Activated T-helper 17 cell treated with anti-CD3 and anti-CD28 coated beads, Interleukin-2, amount 50 U/mL, for 72 hours (primary cell): ENCODE results near the gene RBM20. TPM values are rescaled to one million over a fixed set of nuclear protein-coding genes. Genes with fewer than 3 reads are reported as not detected.

ENCODE experiments used
- ATAC-seq: fragments of 150-1000 bp; cut with Tn5 transposase; replicated peaks from 2 replicates; pipeline ENCODE4 v1.10.0; 2021; ENCODE audit warnings: mild to moderate bottlenecking, moderate library complexity
- H3K27ac Mint-ChIP-seq: one replicate; pipeline ENCODE4 v1.8.0; 2022; ENCODE audit warnings: mixed read lengths
- H3K27me3 Mint-ChIP-seq: one replicate; pipeline ENCODE4 v1.8.0; 2022; ENCODE audit warnings: mixed read lengths
- H3K36me3 Mint-ChIP-seq: one replicate; pipeline ENCODE4 v1.8.0; 2022; ENCODE audit warnings: low read depth, mild to moderate bottlenecking, mixed read lengths
- H3K4me1 Mint-ChIP-seq: one replicate; pipeline ENCODE4 v1.8.0; 2022; ENCODE audit warnings: mixed read lengths
- H3K4me3 Mint-ChIP-seq: one replicate; pipeline ENCODE4 v1.8.0; 2022; ENCODE audit warnings: mild to moderate bottlenecking, mixed read lengths
- H3K9me3 Mint-ChIP-seq: one replicate; pipeline ENCODE4 v1.8.0; 2022; ENCODE audit warnings: mixed read lengths
- total RNA-seq, 2 donors: library from RNA; stranded (reverse); gene quantifications; one replicate each; pipeline ENCODE4 v1.2.3, GENCODE V29; 2022

The RBM20 gene
- total RNA-seq, 2 donors from 2014 or later: 0.16 TPM; not detected in 1

DNA sequence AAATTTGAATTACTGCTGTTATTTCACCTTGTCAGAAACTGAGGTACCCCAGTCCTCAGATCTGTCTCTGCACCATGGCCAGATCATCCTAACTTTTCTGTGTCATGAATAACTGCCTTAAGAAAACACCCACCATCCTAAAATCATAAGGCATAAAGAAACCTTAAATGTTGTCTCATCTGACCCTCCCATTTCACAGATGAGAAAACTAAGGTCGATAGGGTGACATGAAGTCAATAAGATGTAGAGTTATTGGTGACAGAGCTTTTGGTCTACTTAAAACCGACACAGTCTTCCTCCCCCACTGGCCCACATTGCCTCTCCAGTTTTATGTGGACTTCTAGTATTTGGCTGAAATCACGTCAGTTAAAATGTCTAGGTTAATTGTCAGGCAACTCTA lies 126.1 kb downstream of the RBM20 start:
- Mint-ChIP-seq H3K4me1 (peaks cover 10% of the 10 kb centered on the region), H3K36me3 (peaks cover 10% of the 10 kb centered on the region), H3K27ac (no peak overlapping the region), H3K27me3 (peaks cover 3% of the 10 kb centered on the region), H3K9me3 (no peaks in the 10 kb centered on the region), H3K4me3 (no peak overlapping the region)
- ATAC-seq: no peak

DNA sequence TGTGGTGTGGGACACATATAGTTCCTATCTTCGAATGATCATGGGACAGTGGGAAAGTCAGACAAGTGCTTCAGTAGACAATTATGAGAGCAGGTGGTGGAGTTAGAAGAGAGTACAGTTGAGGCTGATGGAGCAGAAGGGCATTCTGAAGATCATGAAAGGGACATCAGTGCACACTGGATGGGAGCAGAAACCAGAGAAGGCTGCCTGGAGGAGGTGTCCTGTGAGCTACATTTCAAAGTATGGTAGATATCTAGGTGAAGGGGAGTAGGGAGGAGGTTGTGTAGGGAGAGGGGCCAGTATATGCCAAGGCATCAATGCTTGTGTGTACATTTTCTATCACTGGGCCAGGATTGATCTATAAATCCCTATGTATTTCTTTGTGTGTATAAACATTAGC lies 127.3 kb downstream of the RBM20 start:
- no peak for ATAC-seq
- H3K4me1 Mint-ChIP-seq: peaks cover 13% of the 10 kb centered on the region
- peaks cover 10% of the 10 kb centered on the region for H3K36me3 Mint-ChIP-seq
- no peak overlapping the region for H3K4me3 Mint-ChIP-seq
- no peak overlapping the region for H3K27ac Mint-ChIP-seq
- peaks cover 3% of the 10 kb centered on the region for H3K27me3 Mint-ChIP-seq
- no peaks in the 10 kb centered on the region for H3K9me3 Mint-ChIP-seq

DNA sequence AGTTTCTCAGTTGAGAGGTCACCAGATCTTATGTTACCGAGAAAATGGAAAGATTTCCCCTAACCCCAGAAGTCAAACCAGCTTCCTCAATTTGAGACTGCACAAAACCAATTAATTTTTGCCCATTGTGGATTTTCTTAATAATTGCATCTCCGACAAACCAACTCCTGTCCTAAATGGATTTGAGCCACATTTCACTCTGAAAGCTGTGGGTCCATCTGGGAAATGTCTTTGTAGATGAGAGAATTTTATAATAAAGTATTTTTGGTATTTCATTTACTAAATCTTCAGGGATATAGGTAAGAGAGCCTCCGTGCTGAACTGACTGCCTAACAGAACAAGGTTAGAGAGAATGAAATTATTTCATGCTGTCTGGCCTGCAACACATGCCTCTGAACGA lies 127.9 kb downstream of the RBM20 start:
- no peaks in the 10 kb centered on the region for H3K9me3 Mint-ChIP-seq
- no peak for ATAC-seq
- H3K36me3 Mint-ChIP-seq: peaks cover 10% of the 10 kb centered on the region
- H3K27ac Mint-ChIP-seq: no peak overlapping the region
- peaks cover 3% of the 10 kb centered on the region for H3K27me3 Mint-ChIP-seq
- H3K4me1 Mint-ChIP-seq: peaks cover 13% of the 10 kb centered on the region
- H3K4me3 Mint-ChIP-seq: no peak overlapping the region

DNA sequence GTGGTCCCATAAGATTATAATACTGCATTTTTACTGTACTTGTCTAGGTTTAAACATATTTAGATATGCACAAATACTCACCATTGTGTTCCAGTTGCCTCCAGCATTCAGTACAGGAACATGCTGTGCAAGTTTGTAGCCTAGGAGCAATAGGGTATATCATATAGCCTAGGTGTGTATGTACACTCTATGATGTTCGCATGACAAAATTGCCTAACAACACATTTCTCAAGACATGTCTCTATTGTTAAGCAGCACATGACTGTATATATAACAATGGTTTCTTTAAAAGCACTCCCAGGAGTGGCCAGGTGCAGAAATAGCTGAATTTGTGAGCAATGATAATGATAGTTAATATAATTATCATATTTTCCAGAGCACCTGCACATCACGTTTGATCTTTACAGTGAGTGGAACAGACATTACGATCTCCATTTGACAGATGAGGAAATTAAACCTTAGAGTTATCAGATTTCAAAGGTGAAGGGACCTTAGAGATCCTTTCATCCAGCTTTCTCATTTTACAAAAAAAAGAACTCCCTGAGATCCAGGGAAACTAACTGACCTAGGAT lies 128.4 kb downstream of the RBM20 start:
- H3K4me1 Mint-ChIP-seq: peaks cover 13% of the 10 kb centered on the region

DNA sequence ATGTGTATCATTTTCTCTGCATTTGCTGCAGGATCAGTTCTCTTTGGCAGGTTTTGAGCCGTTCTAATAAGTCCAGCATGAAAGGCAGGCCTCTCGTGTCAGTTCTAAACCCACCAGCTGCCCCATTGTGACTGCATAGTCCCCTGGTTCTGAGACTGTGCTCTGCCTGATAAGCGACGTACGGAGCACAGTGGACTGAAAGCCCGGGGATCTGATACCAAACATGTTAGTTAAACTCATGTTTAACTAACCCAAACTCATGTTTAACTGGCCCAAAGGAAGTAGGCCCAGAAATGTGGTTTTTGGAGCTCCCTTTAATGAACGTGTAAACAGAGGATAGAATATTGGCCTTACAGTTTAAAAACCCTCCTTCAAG lies 129.5 kb downstream of the RBM20 start:
- Mint-ChIP-seq H3K9me3 (no peaks in the 10 kb centered on the region), H3K27ac (peak overlapping the region; percentile 99), H3K36me3 (peaks cover 10% of the 10 kb centered on the region), H3K4me1 (peaks cover 13% of the 10 kb centered on the region), H3K27me3 (peaks cover 3% of the 10 kb centered on the region), H3K4me3 (peak overlapping the region; percentile 79)
- no peak for ATAC-seq

More for the DNA sequence above, 128.4 kb downstream of the RBM20 start:
- no peak for ATAC-seq
- H3K9me3 Mint-ChIP-seq: no peaks in the 10 kb centered on the region
- H3K36me3 Mint-ChIP-seq: peaks cover 10% of the 10 kb centered on the region
- H3K27me3 Mint-ChIP-seq: peaks cover 3% of the 10 kb centered on the region
- H3K4me3 Mint-ChIP-seq: no peak overlapping the region
- no peak overlapping the region for H3K27ac Mint-ChIP-seq

DNA sequence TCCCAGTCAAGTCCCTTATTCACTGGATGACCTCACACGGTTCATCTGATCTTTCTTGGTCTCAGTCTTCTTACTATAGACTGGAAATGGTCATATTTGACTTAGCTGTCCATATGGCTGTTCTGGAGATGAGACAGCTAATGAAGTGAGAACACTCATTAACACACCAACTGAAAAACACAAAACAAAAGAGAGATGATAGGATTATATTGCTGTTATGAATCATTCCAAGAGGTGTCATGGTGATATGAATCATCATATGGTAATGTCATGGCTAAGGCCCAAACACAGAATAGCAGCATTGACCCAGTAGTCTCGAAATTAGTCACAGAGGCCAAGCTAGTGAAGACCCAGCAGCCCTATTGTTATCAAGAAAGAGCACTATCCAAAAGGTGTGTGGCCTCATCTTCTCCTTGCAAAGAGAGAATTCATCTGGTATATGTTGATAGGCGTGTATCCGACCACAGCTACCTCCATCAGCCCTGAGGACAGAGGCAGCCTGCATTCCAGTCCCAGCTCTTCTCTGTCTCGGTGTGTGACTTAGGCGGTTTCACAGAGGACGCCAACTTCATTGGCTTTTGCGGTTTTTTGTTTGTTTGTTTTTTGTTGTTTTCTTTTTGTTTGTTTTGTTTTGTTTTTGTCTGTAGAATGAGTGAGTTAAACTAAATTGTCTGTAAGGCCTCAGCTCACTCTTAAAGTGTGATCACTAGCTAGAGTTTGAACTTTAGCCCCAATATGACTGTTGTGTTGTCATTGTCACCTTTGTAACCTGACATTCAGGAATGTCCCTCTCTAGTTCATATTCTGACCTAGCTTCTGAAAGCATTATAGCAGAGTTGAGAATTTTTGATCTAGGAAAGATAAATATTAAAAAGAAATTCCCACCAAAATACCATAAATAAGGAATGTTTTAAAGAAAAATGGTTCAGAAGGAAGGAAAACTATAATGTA lies 130.2 kb downstream of the RBM20 start:
- Mint-ChIP-seq H3K4me1 (peaks cover 13% of the 10 kb centered on the region), H3K27ac (peak overlapping the region; percentile 99), H3K27me3 (peaks cover 3% of the 10 kb centered on the region), H3K36me3 (peaks cover 10% of the 10 kb centered on the region), H3K9me3 (no peaks in the 10 kb centered on the region), H3K4me3 (peak overlapping the region; percentile 79)
- ATAC-seq: peak; percentile 92

DNA sequence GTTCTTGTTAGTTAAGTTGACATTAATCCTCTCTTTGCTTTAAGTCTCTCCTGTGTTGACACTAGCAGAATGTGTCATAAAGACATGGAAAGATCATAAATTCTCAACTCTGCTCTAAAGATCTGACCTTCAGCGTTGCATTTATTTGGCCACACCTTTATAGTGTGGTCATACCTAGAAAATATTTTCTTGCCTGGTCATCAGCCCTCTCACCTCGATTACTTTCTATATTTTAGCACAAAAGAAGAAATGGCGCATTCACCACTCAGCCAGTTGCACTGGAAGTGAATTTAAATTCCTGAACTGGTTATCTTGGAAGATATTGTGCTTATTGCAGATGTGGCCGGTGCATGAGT lies 130.9 kb downstream of the RBM20 start:
- ATAC-seq: no peak
- Mint-ChIP-seq H3K27me3 (peaks cover 3% of the 10 kb centered on the region), H3K4me1 (peaks cover 16% of the 10 kb centered on the region), H3K36me3 (peaks cover 10% of the 10 kb centered on the region), H3K4me3 (peak overlapping the region; percentile 79), H3K9me3 (no peaks in the 10 kb centered on the region), H3K27ac (peak overlapping the region; percentile 99)

DNA sequence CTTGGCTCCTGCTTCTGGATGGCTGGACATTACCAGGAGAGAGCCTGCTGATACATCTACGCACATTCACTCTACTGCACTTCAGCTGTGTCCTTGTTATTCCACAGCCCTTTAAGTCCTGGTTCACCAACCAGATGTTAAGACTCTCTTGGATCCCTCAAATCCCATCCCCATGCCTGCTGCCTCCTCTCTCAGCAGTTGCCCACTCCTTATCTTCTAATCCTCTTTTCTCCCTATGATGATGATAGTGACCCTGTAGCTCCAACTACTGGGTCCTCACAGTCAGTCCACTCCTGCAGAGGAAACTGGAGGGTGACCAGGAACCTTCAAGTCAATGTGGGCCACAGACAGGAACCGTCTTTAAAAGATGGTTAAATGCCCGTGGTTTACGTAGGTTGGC lies 131.3 kb downstream of the RBM20 start:
- H3K9me3 Mint-ChIP-seq: no peaks in the 10 kb centered on the region
- H3K36me3 Mint-ChIP-seq: peaks cover 10% of the 10 kb centered on the region
- H3K4me1 Mint-ChIP-seq: peaks cover 16% of the 10 kb centered on the region
- peak overlapping the region; percentile 79 for H3K4me3 Mint-ChIP-seq
- no peak for ATAC-seq
- peak overlapping the region; percentile 99 for H3K27ac Mint-ChIP-seq
- peaks cover 3% of the 10 kb centered on the region for H3K27me3 Mint-ChIP-seq

DNA sequence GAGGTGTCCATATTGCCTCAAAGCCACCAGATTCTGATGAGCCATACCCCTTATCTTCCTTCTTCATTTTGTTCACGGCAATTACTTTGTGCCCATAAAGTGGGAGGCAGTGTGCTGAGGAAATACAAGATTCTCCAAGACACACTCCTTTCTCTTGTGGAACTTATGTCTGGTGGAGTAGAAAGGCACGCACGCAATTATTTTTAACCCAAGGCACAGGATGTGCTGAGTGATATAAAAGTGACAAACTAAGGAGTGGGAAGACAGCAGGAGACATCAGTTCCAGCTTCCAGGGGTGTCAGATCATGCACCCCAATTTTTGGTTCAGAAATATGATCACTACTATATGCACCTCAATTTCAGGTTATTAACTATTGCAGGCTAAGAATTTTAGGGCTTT lies 132.9 kb downstream of the RBM20 start:
- H3K27ac Mint-ChIP-seq: no peak overlapping the region
- peaks cover 16% of the 10 kb centered on the region for H3K4me1 Mint-ChIP-seq
- peaks cover 10% of the 10 kb centered on the region for H3K36me3 Mint-ChIP-seq
- no peak for ATAC-seq
- no peaks in the 10 kb centered on the region for H3K27me3 Mint-ChIP-seq
- H3K4me3 Mint-ChIP-seq: no peak overlapping the region
- H3K9me3 Mint-ChIP-seq: no peaks in the 10 kb centered on the region

DNA sequence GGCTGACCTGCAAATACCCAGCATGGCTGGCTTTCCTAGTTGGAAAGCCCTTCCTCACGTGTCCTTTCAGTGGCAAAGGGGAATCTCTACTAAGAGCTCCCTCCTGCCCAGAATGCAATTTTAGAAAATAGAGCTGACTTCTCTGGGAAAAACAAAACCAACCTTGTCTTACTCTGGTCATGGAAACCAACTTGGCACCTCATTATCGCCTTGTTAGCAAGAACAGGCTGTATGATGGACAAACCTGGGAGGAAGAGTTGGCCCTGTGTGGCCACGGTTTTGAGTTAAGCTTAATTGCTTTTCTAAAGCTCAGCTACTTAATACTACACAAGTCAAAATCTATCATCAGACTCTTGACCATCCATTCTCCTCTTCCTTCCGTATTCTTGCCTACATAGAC lies 133.5 kb downstream of the RBM20 start:
- Mint-ChIP-seq H3K36me3 (peaks cover 10% of the 10 kb centered on the region), H3K4me3 (no peak overlapping the region), H3K27me3 (no peaks in the 10 kb centered on the region), H3K4me1 (peaks cover 16% of the 10 kb centered on the region), H3K9me3 (no peaks in the 10 kb centered on the region), H3K27ac (no peak overlapping the region)
- no peak for ATAC-seq

DNA sequence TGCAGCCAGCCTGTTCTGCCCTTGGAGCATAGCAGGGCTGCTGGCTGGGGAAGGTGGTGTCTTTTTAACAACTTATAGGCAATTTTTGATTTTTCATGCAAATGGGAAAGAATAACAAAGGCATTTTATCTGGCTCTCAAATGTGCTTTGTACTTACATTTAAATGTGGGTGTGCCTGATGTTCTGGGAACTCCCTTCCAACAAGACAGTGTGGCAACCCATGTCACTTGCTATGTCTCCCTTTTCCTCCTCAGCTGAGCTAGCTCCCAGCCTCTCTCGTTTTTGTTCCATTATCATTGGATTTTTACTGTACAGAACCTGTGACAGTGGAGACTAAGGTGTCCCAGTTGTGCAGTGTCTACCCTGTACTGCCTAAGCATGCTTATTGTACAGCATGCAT lies 134.1 kb downstream of the RBM20 start:
- peaks cover 21% of the 10 kb centered on the region for H3K4me1 Mint-ChIP-seq
- no peaks in the 10 kb centered on the region for H3K9me3 Mint-ChIP-seq
- no peak overlapping the region for H3K27ac Mint-ChIP-seq
- H3K27me3 Mint-ChIP-seq: no peaks in the 10 kb centered on the region
- no peak overlapping the region for H3K4me3 Mint-ChIP-seq
- no peak for ATAC-seq
- peaks cover 10% of the 10 kb centered on the region for H3K36me3 Mint-ChIP-seq

DNA sequence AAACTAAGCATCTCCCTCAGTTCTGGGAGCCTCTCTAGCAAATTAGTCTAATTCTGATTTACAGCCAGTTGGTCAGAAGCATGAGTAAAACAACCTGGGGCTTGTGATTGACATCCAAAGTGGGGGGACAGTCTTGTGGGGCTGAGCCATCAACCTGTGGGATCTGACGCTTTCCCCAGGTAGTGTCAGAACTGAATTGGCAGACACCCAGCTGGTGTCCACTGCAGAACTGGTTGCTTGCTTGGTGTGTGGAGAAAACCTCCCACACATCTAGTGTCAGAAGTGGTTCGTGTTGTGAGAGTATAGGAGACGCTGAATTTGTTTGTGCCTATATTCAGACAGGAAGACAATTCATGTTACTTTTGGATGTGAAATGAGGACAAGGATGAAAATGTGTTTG lies 135.4 kb downstream of the RBM20 start:
- Mint-ChIP-seq H3K36me3 (peaks cover 3% of the 10 kb centered on the region), H3K4me1 (peaks cover 31% of the 10 kb centered on the region), H3K27me3 (no peaks in the 10 kb centered on the region), H3K9me3 (no peaks in the 10 kb centered on the region), H3K27ac (no peak overlapping the region), H3K4me3 (no peak overlapping the region)
- ATAC-seq: peak; percentile 11

DNA sequence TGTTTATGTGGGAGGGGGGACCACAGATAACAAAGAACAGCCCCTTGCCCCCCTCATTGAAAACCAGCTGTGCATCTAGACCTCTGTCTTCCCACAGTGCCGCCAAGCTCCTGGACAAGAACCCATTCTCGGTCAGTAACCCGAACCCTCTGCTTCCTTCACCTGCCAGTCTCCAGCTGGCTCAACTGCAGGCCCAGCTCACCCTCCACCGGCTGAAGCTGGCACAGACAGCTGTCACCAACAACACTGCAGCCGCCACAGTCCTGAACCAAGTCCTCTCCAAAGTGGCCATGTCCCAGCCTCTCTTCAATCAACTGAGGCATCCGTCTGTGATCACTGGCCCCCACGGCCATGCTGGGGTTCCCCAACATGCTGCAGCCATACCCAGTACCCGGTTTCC lies 136.6 kb downstream of the RBM20 start:
- Mint-ChIP-seq H3K9me3 (no peaks in the 10 kb centered on the region), H3K36me3 (no peaks in the 10 kb centered on the region), H3K4me3 (no peak overlapping the region), H3K27me3 (no peaks in the 10 kb centered on the region), H3K27ac (peak overlapping the region; percentile 50), H3K4me1 (peaks cover 20% of the 10 kb centered on the region)
- ATAC-seq: no peak

DNA sequence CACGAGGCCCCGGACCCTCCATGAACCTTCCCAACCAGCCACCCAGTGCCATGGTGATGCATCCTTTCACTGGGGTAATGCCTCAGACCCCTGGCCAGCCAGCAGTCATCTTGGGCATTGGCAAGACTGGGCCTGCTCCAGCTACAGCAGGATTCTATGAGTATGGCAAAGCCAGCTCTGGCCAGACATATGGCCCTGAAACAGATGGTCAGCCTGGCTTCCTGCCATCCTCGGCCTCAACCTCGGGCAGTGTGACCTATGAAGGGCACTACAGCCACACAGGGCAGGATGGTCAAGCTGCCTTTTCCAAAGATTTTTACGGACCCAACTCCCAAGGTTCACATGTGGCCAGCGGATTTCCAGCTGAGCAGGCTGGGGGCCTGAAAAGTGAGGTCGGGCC lies 137.0 kb downstream of the RBM20 start:
- Mint-ChIP-seq H3K27ac (peak overlapping the region; percentile 50), H3K4me1 (peaks cover 20% of the 10 kb centered on the region), H3K9me3 (no peaks in the 10 kb centered on the region), H3K36me3 (no peaks in the 10 kb centered on the region), H3K27me3 (no peaks in the 10 kb centered on the region), H3K4me3 (no peak overlapping the region)
- no peak for ATAC-seq

DNA sequence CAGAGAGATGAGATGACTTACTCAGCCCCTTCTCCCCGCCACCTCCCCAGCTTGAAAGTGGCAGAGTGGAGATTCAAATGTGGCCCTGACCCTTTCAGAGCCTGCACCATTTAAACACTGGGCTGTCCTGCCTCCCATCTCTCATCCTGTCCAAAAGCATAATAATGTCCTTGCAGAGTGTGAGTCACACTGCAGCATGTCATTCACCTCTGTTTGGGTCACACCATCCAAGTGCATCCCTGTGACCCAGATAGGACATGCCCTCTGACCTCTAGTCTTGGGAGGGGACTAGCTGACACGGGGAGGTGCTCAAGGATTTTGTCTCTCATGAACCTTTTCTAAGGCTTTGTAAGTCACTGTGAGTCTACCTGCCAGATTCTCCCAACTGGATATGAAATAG lies 138.5 kb downstream of the RBM20 start:
- no peak for ATAC-seq
- Mint-ChIP-seq H3K4me3 (no peak overlapping the region), H3K27me3 (no peaks in the 10 kb centered on the region), H3K36me3 (no peaks in the 10 kb centered on the region), H3K4me1 (peaks cover 20% of the 10 kb centered on the region), H3K9me3 (no peaks in the 10 kb centered on the region), H3K27ac (peak overlapping the region; percentile 83)
